Subcutaneous abdominal adipose tissue (tissue), 5 donors: ENCODE measurements around the gene GLDC.

Experiments
- H3K27ac ChIP-seq: one replicate; pipeline ENCODE4 v1.7.0; 2013; ENCODE audit warnings: low read depth, mild to moderate bottlenecking, inconsistent platforms, low read length, moderate library complexity
- H3K27me3 ChIP-seq, 5 donors: one replicate each; pipeline ENCODE4 v1.7.0; 2013; ENCODE audit warnings: low read length in 5 of 5, inconsistent platforms in 1 of 5; ENCODE audit not compliant: control insufficient read depth in 5 of 5, insufficient read depth in 4 of 5
- H3K36me3 ChIP-seq, 5 donors: one replicate each; pipeline ENCODE4 v1.7.0; 2013; ENCODE audit warnings: low read length in 5 of 5; ENCODE audit not compliant: control insufficient read depth in 5 of 5, insufficient read depth in 5 of 5
- H3K4me1 ChIP-seq, 5 donors: one replicate each; pipeline ENCODE4 v1.7.0; 2013; ENCODE audit warnings: low read length in 5 of 5, mild to moderate bottlenecking in 3 of 5, moderate library complexity in 1 of 5; ENCODE audit not compliant: control insufficient read depth in 5 of 5, insufficient read depth in 5 of 5
- H3K4me3 ChIP-seq, 5 donors: one replicate each; pipeline ENCODE4 v1.7.0; 2013; ENCODE audit warnings: low read length in 5 of 5, low read depth in 1 of 5
- H3K9ac ChIP-seq, 5 donors: one replicate each; pipeline ENCODE4 v1.7.0; 2013; ENCODE audit warnings: low read length in 5 of 5, mild to moderate bottlenecking in 4 of 5, moderate library complexity in 3 of 5
- H3K9me3 ChIP-seq, 5 donors: one replicate each; pipeline ENCODE4 v1.7.0; 2013; ENCODE audit warnings: low read length in 5 of 5; ENCODE audit not compliant: control insufficient read depth in 5 of 5
- donor health status: healthy.
- donor health status: healthy.
- donor health status: healthy.
- donor health status: healthy.
- donor health status: healthy.

The GLDC gene

GRCh38 chr9:6489099-6489498 lies 156.4 kb downstream of the GLDC start:
- Histone ChIP-seq H3K36me3 (peaks cover 20 to 46% (median 35%) of the 10 kb centered on the region in 5 donors), H3K4me1 (no peaks in the 10 kb centered on the region), H3K9me3 (no peaks in the 10 kb centered on the region), H3K27ac (no peak overlapping the region), H3K9ac (no peak overlapping the region), H3K27me3 (no peaks in the 10 kb centered on the region), H3K4me3 (no peak overlapping the region)

GRCh38 chr9:6488395-6488794 lies 157.1 kb downstream of the GLDC start:
- H3K36me3 ChIP-seq, result peaks cover 20 to 51% (median 33%) of the 10 kb centered on the region in 5 donors
- no peaks in the 10 kb centered on the region for H3K9me3 ChIP-seq
- no peaks in the 10 kb centered on the region for H3K27me3 ChIP-seq
- H3K9ac ChIP-seq, result no peak overlapping the region
- no peaks in the 10 kb centered on the region for H3K4me1 ChIP-seq
- H3K27ac ChIP-seq, result no peak overlapping the region
- no peak overlapping the region for H3K4me3 ChIP-seq

GRCh38 chr9:6484210-6484609 lies 161.3 kb downstream of the GLDC start:
- H3K9me3 ChIP-seq, result no peaks in the 10 kb centered on the region
- H3K27ac ChIP-seq, result no peak overlapping the region
- H3K9ac ChIP-seq, result no peak overlapping the region
- H3K4me1 ChIP-seq, result no peaks in the 10 kb centered on the region
- no peaks in the 10 kb centered on the region for H3K27me3 ChIP-seq
- H3K4me3 ChIP-seq, result no peak overlapping the region
- H3K36me3 ChIP-seq, result peaks cover 41 to 78% (median 46%) of the 10 kb centered on the region in 5 donors
